ENCODE data around the gene FREY1. TPM values are rescaled to one million over a fixed set of nuclear protein-coding genes. Genes with fewer than 3 reads are reported as not detected.
A peak's percentile ranks its signal among the peaks of the same experiment; 100 is the strongest.

FREY1 gene
- total RNA-seq, 1 donor from 2014 or later = 1.1 TPM

- Mint-ChIP-seq H3K4me3 (ENCODE audit: unreplicated experiment) (no peak overlapping the region), H3K27me3 (ENCODE audit: unreplicated experiment) (peaks cover 6% of the 10 kb centered on the region), H3K36me3 (ENCODE audit: low read depth, unreplicated experiment) (peaks cover 7% of the 10 kb centered on the region), H3K27ac (ENCODE audit: unreplicated experiment) (no peak overlapping the region), H3K4me1 (ENCODE audit: unreplicated experiment) (no peaks in the 10 kb centered on the region), H3K9me3 (ENCODE audit: unreplicated experiment) (no peaks in the 10 kb centered on the region)
- no peak for DNase-seq (ENCODE audit: low spot score)
- TF ChIP-seq, protein P1, sequence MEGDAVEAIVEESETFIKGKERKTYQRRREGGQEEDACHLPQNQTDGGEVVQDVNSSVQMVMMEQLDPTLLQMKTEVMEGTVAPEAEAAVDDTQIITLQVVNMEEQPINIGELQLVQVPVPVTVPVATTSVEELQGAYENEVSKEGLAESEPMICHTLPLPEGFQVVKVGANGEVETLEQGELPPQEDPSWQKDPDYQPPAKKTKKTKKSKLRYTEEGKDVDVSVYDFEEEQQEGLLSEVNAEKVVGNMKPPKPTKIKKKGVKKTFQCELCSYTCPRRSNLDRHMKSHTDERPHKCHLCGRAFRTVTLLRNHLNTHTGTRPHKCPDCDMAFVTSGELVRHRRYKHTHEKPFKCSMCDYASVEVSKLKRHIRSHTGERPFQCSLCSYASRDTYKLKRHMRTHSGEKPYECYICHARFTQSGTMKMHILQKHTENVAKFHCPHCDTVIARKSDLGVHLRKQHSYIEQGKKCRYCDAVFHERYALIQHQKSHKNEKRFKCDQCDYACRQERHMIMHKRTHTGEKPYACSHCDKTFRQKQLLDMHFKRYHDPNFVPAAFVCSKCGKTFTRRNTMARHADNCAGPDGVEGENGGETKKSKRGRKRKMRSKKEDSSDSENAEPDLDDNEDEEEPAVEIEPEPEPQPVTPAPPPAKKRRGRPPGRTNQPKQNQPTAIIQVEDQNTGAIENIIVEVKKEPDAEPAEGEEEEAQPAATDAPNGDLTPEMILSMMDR (IDR thresholded peaks at IDR 0.05; ENCODE audit: unreplicated experiment) = no peak
These were observed 35.3 kb upstream of the FREY1 start for GRCh38 chr11:45942381-45942780.

- H3K4me1 Mint-ChIP-seq (ENCODE audit: unreplicated experiment) = no peaks in the 10 kb centered on the region
- H3K27me3 Mint-ChIP-seq (ENCODE audit: unreplicated experiment) = peaks cover 6% of the 10 kb centered on the region
- H3K27ac Mint-ChIP-seq (ENCODE audit: unreplicated experiment) = no peak overlapping the region
- DNase-seq (ENCODE audit: low spot score) = no peak
- H3K9me3 Mint-ChIP-seq (ENCODE audit: unreplicated experiment) = no peaks in the 10 kb centered on the region
- TF ChIP-seq, protein P1 (IDR thresholded peaks at IDR 0.05; ENCODE audit: unreplicated experiment) = no peak
- H3K4me3 Mint-ChIP-seq (ENCODE audit: unreplicated experiment) = no peak overlapping the region
- H3K36me3 Mint-ChIP-seq (ENCODE audit: low read depth, unreplicated experiment) = peaks cover 12% of the 10 kb centered on the region
These were observed 34.2 kb upstream of the FREY1 start for GRCh38 chr11:45941285-45941684.

DNA sequence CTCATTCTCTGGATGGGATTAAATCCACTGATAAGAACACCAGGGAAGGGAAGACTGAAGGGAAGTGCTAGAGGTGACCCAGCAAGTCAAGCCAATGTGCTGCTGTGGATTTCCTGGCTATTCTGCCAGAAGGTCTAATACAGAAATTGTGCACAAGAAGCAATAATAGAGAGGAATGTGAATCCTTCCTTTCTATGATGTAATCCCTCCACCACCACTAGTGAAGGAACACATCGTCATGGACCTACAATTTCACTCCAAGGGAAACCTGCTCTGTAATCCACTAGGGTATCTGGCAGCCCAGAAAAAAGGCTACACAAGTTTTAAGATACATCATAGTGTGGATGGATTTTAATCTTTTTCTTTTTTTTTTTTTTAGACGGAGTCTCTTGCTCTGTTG is 32.8 kb upstream of the FREY1 start:
- Mint-ChIP-seq H3K27me3 (ENCODE audit: unreplicated experiment) (peaks cover 2% of the 10 kb centered on the region), H3K9me3 (ENCODE audit: unreplicated experiment) (no peaks in the 10 kb centered on the region), H3K36me3 (ENCODE audit: low read depth, unreplicated experiment) (peaks cover 5% of the 10 kb centered on the region), H3K27ac (ENCODE audit: unreplicated experiment) (no peak overlapping the region), H3K4me1 (ENCODE audit: unreplicated experiment) (no peaks in the 10 kb centered on the region), H3K4me3 (ENCODE audit: unreplicated experiment) (no peak overlapping the region)
- TF ChIP-seq, protein P1 (IDR thresholded peaks at IDR 0.05; ENCODE audit: unreplicated experiment) = no peak
- DNase-seq (ENCODE audit: low spot score) = no peak

DNA sequence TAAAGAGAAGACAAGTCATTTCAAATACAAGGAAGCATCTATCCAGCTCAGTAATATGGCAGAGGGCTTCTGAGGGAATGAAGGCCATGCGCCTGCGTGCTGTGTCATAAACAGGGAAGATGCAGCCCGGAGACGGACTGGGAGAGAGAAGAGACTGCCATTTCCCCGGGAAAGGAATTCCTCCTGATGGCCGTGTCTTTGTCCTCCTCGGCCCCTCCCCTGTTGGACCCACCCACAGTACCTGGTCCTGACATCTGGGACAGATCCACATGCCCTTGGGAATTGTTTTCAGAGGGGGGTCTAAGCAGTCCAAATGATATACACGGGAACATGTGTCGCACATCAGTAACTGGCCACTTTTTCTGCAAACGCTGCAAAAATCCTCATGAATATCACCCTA is 30.8 kb upstream of the FREY1 start:
- no peaks in the 10 kb centered on the region for H3K4me1 Mint-ChIP-seq (ENCODE audit: unreplicated experiment)
- H3K36me3 Mint-ChIP-seq (ENCODE audit: low read depth, unreplicated experiment) = peaks cover 5% of the 10 kb centered on the region
- no peak overlapping the region for H3K4me3 Mint-ChIP-seq (ENCODE audit: unreplicated experiment)
- no peaks in the 10 kb centered on the region for H3K27me3 Mint-ChIP-seq (ENCODE audit: unreplicated experiment)
- no peak for DNase-seq (ENCODE audit: low spot score)
- TF ChIP-seq, protein P1 (IDR thresholded peaks at IDR 0.05; ENCODE audit: unreplicated experiment) = no peak
- H3K27ac Mint-ChIP-seq (ENCODE audit: unreplicated experiment) = no peak overlapping the region
- H3K9me3 Mint-ChIP-seq (ENCODE audit: unreplicated experiment) = no peaks in the 10 kb centered on the region

- Mint-ChIP-seq H3K9me3 (ENCODE audit: unreplicated experiment) (no peaks in the 10 kb centered on the region), H3K4me3 (ENCODE audit: unreplicated experiment) (peak overlapping the region; percentile 23), H3K27me3 (ENCODE audit: unreplicated experiment) (peaks cover 1% of the 10 kb centered on the region), H3K4me1 (ENCODE audit: unreplicated experiment) (no peaks in the 10 kb centered on the region), H3K36me3 (ENCODE audit: low read depth, unreplicated experiment) (peaks cover 13% of the 10 kb centered on the region), H3K27ac (ENCODE audit: unreplicated experiment) (no peak overlapping the region)
- TF ChIP-seq, protein P1 (IDR thresholded peaks at IDR 0.05; ENCODE audit: unreplicated experiment) = no peak
- no peak for DNase-seq (ENCODE audit: low spot score)
These were observed 29.5 kb upstream of the FREY1 start for GRCh38 chr11:45936511-45937054.

Data from endothelial cell (in vitro differentiated cells).